ENCODE data around the gene PDE7B. TPM values are rescaled to one million over a fixed set of nuclear protein-coding genes. Genes with fewer than 3 reads are reported as not detected.

The PDE7B gene
- total RNA-seq, 3 donors from 2014 or later (not counting 1 experiment from before 2014, with no cell fraction given) = 0.14 to 0.18 TPM; not detected in 1

- DNase-seq (no peak), ATAC-seq (no peak)
- Mint-ChIP-seq H3K4me1 (no peaks in the 10 kb centered on the region), H3K27me3 (ENCODE audit: low read depth in 2 of 2) (peaks cover 5 to 16% of the 10 kb centered on the region in 2 donors), H3K9me3 (no peaks in the 10 kb centered on the region), H3K27ac (no peak overlapping the region), H3K36me3 (no peaks in the 10 kb centered on the region), H3K4me3 (no peak overlapping the region)
- Histone ChIP-seq H3K9me3 (ENCODE audit: control insufficient read depth, insufficient read depth, low read length) (no peaks in the 10 kb centered on the region), H3K27me3 (ENCODE audit: control insufficient read depth, insufficient read depth, low read length) (no peaks in the 10 kb centered on the region), H3K27ac (ENCODE audit: low read length) (no peak overlapping the region), H3K4me1 (ENCODE audit: control insufficient read depth, insufficient read depth, low read length) (no peaks in the 10 kb centered on the region), H3K4me3 (ENCODE audit: low read length) (no peak overlapping the region), H3K36me3 (ENCODE audit: control insufficient read depth, insufficient read depth, low read length) (no peaks in the 10 kb centered on the region)
- TF ChIP-seq CTCF (IDR thresholded peaks at IDR 0.05) = no peak
- intact Hi-C loops (cut with micrococcal nuclease) = no loop called here
- WGBS (ENCODE audit: insufficient coverage) = 0% methylated on average over 1 of the region's 1 CpG
These were observed 122.9 kb downstream of the PDE7B start for GRCh38 chr6:135974426-135974825.

GRCh38 chr6:135976585-135976984, 125.1 kb downstream of the PDE7B start:
- Histone ChIP-seq H3K36me3 (ENCODE audit: control insufficient read depth, insufficient read depth, low read length) (no peaks in the 10 kb centered on the region), H3K4me1 (ENCODE audit: control insufficient read depth, insufficient read depth, low read length) (no peaks in the 10 kb centered on the region), H3K9me3 (ENCODE audit: control insufficient read depth, insufficient read depth, low read length) (no peaks in the 10 kb centered on the region), H3K27me3 (ENCODE audit: control insufficient read depth, insufficient read depth, low read length) (no peaks in the 10 kb centered on the region), H3K4me3 (ENCODE audit: low read length) (no peak overlapping the region), H3K27ac (ENCODE audit: low read length) (no peak overlapping the region)
- no peak for TF ChIP-seq CTCF (IDR thresholded peaks at IDR 0.05)
- H3K9me3 Mint-ChIP-seq = no peaks in the 10 kb centered on the region
- no peaks in the 10 kb centered on the region for H3K4me1 Mint-ChIP-seq
- no peak for DNase-seq
- no peak overlapping the region for H3K4me3 Mint-ChIP-seq
- no peaks in the 10 kb centered on the region for H3K27me3 Mint-ChIP-seq (ENCODE audit: low read depth in 2 of 2)
- intact Hi-C loops (cut with micrococcal nuclease) = no loop called here
- ATAC-seq = no peak
- no peaks in the 10 kb centered on the region for H3K36me3 Mint-ChIP-seq
- no peak overlapping the region for H3K27ac Mint-ChIP-seq

- WGBS (ENCODE audit: insufficient coverage) = 75% methylated on average over 1 of the region's 3 CpGs
- DNase-seq (no peak), ATAC-seq (no peak)
- Histone ChIP-seq H3K36me3 (ENCODE audit: control insufficient read depth, insufficient read depth, low read length) (no peaks in the 10 kb centered on the region), H3K9me3 (ENCODE audit: control insufficient read depth, insufficient read depth, low read length) (no peaks in the 10 kb centered on the region), H3K27me3 (ENCODE audit: control insufficient read depth, insufficient read depth, low read length) (no peaks in the 10 kb centered on the region), H3K4me3 (ENCODE audit: low read length) (no peak overlapping the region), H3K27ac (ENCODE audit: low read length) (no peak overlapping the region), H3K4me1 (ENCODE audit: control insufficient read depth, insufficient read depth, low read length) (no peaks in the 10 kb centered on the region)
- intact Hi-C loops (cut with micrococcal nuclease) = no loop called here
- no peaks in the 10 kb centered on the region for H3K4me1 Mint-ChIP-seq
- no peak overlapping the region for H3K4me3 Mint-ChIP-seq
- H3K27ac Mint-ChIP-seq = no peak overlapping the region
- peaks cover 0 to 11% of the 10 kb centered on the region in 2 donors for H3K27me3 Mint-ChIP-seq (ENCODE audit: low read depth in 2 of 2)
- TF ChIP-seq CTCF (IDR thresholded peaks at IDR 0.05) = no peak
- H3K36me3 Mint-ChIP-seq = no peaks in the 10 kb centered on the region
- H3K9me3 Mint-ChIP-seq = no peaks in the 10 kb centered on the region
These were observed 131.6 kb downstream of the PDE7B start for GRCh38 chr6:135983093-135983492.

GRCh38 chr6:135983718-135984343, 132.3 kb downstream of the PDE7B start:
- H3K4me3 ChIP-seq (ENCODE audit: low read length) = no peak overlapping the region
- H3K36me3 ChIP-seq (ENCODE audit: control insufficient read depth, insufficient read depth, low read length) = no peaks in the 10 kb centered on the region
- intact Hi-C loops (cut with micrococcal nuclease) = no loop called here
- no peak overlapping the region for H3K27ac ChIP-seq (ENCODE audit: low read length)
- TF ChIP-seq CTCF (IDR thresholded peaks at IDR 0.05) = no peak
- peaks cover 0 to 18% of the 10 kb centered on the region in 2 donors for H3K27me3 Mint-ChIP-seq (ENCODE audit: low read depth in 2 of 2)
- no peaks in the 10 kb centered on the region for H3K36me3 Mint-ChIP-seq
- H3K4me3 Mint-ChIP-seq = no peak overlapping the region
- H3K4me1 Mint-ChIP-seq = no peaks in the 10 kb centered on the region
- 94% methylated on average over 4 of the region's 4 CpGs for WGBS (ENCODE audit: insufficient coverage)
- H3K27ac Mint-ChIP-seq = no peak overlapping the region
- no peaks in the 10 kb centered on the region for H3K9me3 Mint-ChIP-seq
- no peaks in the 10 kb centered on the region for H3K27me3 ChIP-seq (ENCODE audit: control insufficient read depth, insufficient read depth, low read length)
- no peaks in the 10 kb centered on the region for H3K4me1 ChIP-seq (ENCODE audit: control insufficient read depth, insufficient read depth, low read length)
- no peak for ATAC-seq
- H3K9me3 ChIP-seq (ENCODE audit: control insufficient read depth, insufficient read depth, low read length) = no peaks in the 10 kb centered on the region
- DNase-seq = no peak

All from natural killer cell (primary cell).